Esophagus (tissue), 2 donors: ENCODE data around the gene PKM. TPM values are rescaled to one million over a fixed set of nuclear protein-coding genes. Genes with fewer than 3 reads are reported as not detected.

Experiments
- H3K27ac ChIP-seq, 2 donors: one replicate each; pipeline ENCODE4 v1.5.1; 2013; ENCODE audit warnings: low read depth in 2 of 2, mild to moderate bottlenecking in 2 of 2, inconsistent platforms in 1 of 2, low read length in 1 of 2, moderate library complexity in 1 of 2
- H3K27me3 ChIP-seq, 2 donors: one replicate each; pipeline ENCODE4 v1.6.1; 2013; ENCODE audit warnings: low read length in 2 of 2, control low read depth in 1 of 2, mild to moderate bottlenecking in 1 of 2; ENCODE audit not compliant: insufficient read depth in 2 of 2, control insufficient read depth in 1 of 2
- H3K36me3 ChIP-seq, 2 donors: one replicate each; pipeline ENCODE4 v1.6.1; 2013; ENCODE audit warnings: low read length in 1 of 2; ENCODE audit not compliant: control insufficient read depth in 2 of 2, insufficient read depth in 2 of 2
- H3K4me1 ChIP-seq, 2 donors: one replicate each; pipeline ENCODE4 v1.6.1; 2013; ENCODE audit warnings: low read length in 1 of 2; ENCODE audit not compliant: control insufficient read depth in 2 of 2, insufficient read depth in 2 of 2
- H3K4me3 ChIP-seq, 2 donors: one replicate each; pipeline ENCODE4 v1.5.1; 2013; ENCODE audit warnings: low read length in 2 of 2, mild to moderate bottlenecking in 2 of 2, low read depth in 1 of 2, moderate library complexity in 1 of 2
- H3K9me3 ChIP-seq, 2 donors: one replicate each; pipeline ENCODE4 v1.6.1; 2013; ENCODE audit warnings: mild to moderate bottlenecking in 2 of 2, low read depth in 1 of 2, low read length in 1 of 2, moderate library complexity in 1 of 2; ENCODE audit not compliant: control insufficient read depth in 2 of 2, insufficient read depth in 1 of 2
- WGBS, 2 donors: extraction: QIAGEN DNeasy Blood & Tissue Kit; methylation state at CpG; one replicate each; pipeline ENCODE4 v1.1.7; 2013; 5-methylcytosine and 5-hydroxymethylcytosine counted together
- polyA plus RNA-seq, 2 donors: library from polyadenylated mRNA; stranded (reverse); fragments of 200-250 nt; gene quantifications; one replicate each; pipeline ENCODE4 v1.2.3, GENCODE V29; 2013
- donor health status: healthy with polysubstance abuse.
- donor health status: Bipolar disorder and iron deficiency.

Gene PKM
- polyA plus RNA-seq, 2 donors = 235 to 528 TPM

DNA sequence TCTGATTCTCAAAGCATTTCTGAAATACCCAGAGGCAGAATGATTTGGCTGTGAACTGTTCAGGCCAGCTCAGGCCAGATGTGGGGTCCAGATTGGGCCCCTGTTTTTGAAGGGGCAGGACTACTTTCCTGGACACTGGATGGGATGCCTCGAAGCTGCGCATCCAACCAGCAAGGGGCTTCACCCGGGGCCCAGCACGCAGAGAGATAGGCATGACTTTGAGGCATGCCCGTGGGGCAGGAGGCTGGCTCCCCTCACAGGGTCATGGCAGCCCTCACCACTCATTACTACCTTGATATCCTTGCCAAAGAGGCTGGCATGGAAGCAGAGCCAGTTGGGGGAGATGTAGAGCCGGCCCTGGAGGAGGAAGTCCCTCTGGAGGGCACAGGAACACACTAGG lies 63.5 kb downstream of the PKM start:
- H3K36me3 ChIP-seq = no peaks in the 10 kb centered on the region
- H3K4me3 ChIP-seq = no peak overlapping the region
- no peak overlapping the region for H3K27ac ChIP-seq
- peaks cover 0 to 3% of the 10 kb centered on the region in 2 donors for H3K4me1 ChIP-seq
- H3K27me3 ChIP-seq = no peaks in the 10 kb centered on the region
- 73 to 87% methylated on average over 6 of the region's 6 CpGs for WGBS, 2 donors
- no peaks in the 10 kb centered on the region for H3K9me3 ChIP-seq

- Histone ChIP-seq H3K4me1 (peaks cover 0 to 3% of the 10 kb centered on the region in 2 donors), H3K9me3 (no peaks in the 10 kb centered on the region), H3K36me3 (no peaks in the 10 kb centered on the region), H3K4me3 (no peak overlapping the region), H3K27ac (no peak overlapping the region), H3K27me3 (no peaks in the 10 kb centered on the region)
- WGBS, 2 donors = 92 to 94% methylated on average over 5 of the region's 5 CpGs
Measured at GRCh38 chr15:72166716-72167417, 64.1 kb downstream of the PKM start.

- no peak overlapping the region for H3K4me3 ChIP-seq
- H3K4me1 ChIP-seq = peaks cover 0 to 3% of the 10 kb centered on the region in 2 donors
- 61 to 75% methylated on average over 4 of the region's 4 CpGs for WGBS, 2 donors
- H3K36me3 ChIP-seq = no peaks in the 10 kb centered on the region
- H3K27me3 ChIP-seq = no peaks in the 10 kb centered on the region
- no peak overlapping the region for H3K27ac ChIP-seq
- no peaks in the 10 kb centered on the region for H3K9me3 ChIP-seq
Measured at GRCh38 chr15:72163719-72164118, 67.3 kb downstream of the PKM start.

GRCh38 chr15:72162569-72162968 lies 68.4 kb downstream of the PKM start:
- Histone ChIP-seq H3K27ac (no peak overlapping the region), H3K4me3 (no peak overlapping the region), H3K27me3 (no peaks in the 10 kb centered on the region), H3K4me1 (no peaks in the 10 kb centered on the region), H3K9me3 (no peaks in the 10 kb centered on the region), H3K36me3 (no peaks in the 10 kb centered on the region)
- 87 to 93% methylated on average over 5 of the region's 5 CpGs for WGBS, 2 donors

DNA sequence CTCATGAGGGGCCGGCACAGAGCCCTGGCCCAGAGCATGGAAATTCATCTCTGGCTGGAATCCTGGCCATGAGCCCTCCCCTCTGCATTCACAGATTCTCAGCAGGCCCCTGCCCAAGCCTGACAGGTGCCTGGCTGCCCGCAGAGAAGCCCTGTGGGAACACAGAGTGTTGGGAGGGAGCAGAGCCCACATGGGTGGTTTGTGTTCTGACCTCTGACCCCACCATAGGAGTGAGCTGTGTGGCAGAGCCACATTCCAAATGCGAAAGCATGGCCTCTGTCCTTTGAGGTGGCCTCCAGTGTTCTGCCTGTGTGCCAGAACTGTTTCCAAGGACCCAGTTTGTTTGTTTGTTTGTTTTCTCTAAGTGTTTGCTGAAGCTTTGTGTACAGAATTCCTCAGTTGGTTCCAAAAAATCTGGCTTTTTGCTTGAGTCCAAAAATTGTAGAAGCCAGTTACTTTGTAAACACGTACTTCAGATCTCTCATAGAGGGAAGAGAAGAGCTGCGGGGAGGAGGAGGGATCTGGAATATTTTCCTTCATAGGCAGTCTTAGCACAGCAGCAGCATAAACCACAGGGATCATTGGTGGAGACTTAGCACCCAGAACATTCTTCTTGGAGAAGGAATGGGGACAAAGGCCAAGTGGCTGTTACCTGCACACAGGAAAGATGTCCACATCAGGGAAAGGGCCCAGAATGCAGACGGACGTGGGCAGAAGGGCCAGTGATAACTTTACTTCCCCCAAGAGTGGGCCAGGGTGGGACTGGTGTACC lies 69.4 kb downstream of the PKM start:
- no peak overlapping the region for H3K27ac ChIP-seq
- no peak overlapping the region for H3K4me3 ChIP-seq
- no peaks in the 10 kb centered on the region for H3K4me1 ChIP-seq
- H3K9me3 ChIP-seq = no peaks in the 10 kb centered on the region
- no peaks in the 10 kb centered on the region for H3K36me3 ChIP-seq
- WGBS, 2 donors = 79 to 83% methylated on average over 7 of the region's 7 CpGs
- H3K27me3 ChIP-seq = no peaks in the 10 kb centered on the region

DNA sequence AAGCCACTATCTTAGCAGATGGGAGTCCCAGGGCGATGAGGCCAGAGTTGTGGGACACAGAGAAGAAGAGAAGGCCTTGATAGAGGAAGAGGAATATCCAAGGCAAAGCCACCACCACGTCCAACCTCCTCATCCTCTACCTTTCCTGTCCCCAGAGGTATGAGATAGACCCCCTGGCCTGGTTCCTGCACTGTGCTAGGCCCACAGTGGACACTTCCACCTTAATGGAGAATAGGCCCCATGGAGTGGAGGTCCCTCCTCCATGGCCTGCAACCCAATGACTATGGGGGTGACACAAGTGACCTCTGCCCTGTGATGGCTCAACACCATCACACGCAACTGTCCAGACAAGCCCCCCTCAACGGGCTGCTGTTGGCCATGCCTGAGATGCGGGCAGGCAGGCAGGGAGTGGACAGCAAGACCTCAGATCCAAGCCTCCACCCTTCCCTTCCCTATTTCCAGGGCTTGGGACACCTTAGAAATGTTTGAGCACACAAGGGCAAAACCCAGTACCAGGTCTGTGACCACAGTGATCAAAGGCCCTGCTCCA lies 70.2 kb downstream of the PKM start:
- Histone ChIP-seq H3K4me3 (no peak overlapping the region), H3K36me3 (no peaks in the 10 kb centered on the region), H3K4me1 (peaks cover 0 to 3% of the 10 kb centered on the region in 2 donors), H3K27ac (no peak overlapping the region), H3K27me3 (no peaks in the 10 kb centered on the region), H3K9me3 (no peaks in the 10 kb centered on the region)
- 91 to 92% methylated on average over 5 of the region's 5 CpGs for WGBS, 2 donors

DNA sequence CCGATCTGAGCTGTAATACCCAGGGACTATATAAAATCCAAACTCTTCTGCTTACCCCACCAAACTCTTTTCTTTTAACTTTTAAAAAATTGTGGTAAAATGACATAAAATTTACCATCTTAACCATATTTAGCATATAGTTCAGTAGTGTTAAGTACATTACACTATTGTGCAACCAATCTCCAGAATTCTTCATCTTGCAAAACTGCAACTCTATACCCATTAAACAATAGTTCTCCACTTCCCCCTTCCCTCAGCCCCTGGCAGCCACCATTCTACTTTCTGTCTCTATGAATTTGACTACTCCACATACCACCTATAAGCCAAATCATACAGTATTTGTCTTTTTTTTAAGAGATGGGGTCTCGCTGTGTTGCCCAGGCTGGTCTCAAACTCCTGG lies 74.1 kb downstream of the PKM start:
- H3K27me3 ChIP-seq = no peaks in the 10 kb centered on the region
- H3K36me3 ChIP-seq = no peaks in the 10 kb centered on the region
- no peaks in the 10 kb centered on the region for H3K9me3 ChIP-seq
- H3K4me1 ChIP-seq = peaks cover 3 to 5% of the 10 kb centered on the region in 2 donors
- no peak overlapping the region for H3K4me3 ChIP-seq
- no peak overlapping the region for H3K27ac ChIP-seq
- 89 to 92% methylated on average over 2 of the region's 2 CpGs for WGBS, 2 donors

DNA sequence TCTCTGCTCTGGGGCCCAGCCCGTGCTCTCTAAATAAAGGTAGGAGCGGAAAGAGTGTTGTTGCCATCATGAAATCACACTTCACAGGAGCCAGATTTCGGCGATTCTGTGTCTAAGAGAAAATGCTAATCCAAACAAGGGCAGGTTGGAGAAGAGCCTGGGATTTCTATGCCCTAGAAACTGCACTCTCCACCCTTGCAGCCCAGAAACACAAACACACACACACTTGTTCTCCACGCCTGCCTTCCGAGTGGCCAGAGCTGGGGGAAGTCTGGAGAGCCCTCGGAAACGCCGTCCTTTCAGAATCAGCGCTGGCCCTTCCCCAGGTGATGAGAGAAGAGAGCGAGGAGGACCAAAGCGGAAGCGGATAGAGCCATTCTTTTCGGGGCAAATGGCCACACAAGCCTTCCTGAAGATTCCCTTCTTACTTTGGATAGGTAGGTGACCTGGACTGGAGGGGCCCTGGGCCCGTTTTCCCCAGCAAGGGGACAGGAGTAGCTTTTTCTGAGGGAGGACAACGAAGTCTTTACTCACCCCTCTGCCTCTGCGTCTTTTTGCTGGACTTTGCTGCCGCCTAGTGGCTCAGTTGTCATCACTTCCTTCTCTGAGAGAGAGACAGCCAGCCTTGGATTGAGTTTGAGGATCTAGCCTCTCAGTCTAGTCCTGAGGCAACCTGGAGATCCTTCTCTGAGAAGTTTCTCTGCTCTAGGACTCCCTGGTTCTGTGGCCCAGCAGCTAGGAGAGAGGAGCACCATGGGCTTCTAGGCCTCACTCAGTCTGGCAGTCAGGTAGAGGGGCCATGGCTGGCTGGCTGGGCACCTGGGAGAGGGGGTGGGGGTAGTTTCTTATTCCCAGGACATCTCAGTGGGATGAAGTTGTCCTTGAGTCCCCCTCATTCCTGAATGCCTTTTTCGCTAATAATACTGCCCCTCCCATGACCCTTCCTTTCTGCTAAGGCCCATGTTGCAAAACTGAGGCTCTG lies 75.1 kb downstream of the PKM start:
- Histone ChIP-seq H3K27me3 (no peaks in the 10 kb centered on the region), H3K27ac (peak overlapping the region; percentile 62 to 76), H3K4me3 (peak overlapping the region; percentile 48 to 67), H3K9me3 (no peaks in the 10 kb centered on the region), H3K36me3 (no peaks in the 10 kb centered on the region), H3K4me1 (peaks cover 3 to 5% of the 10 kb centered on the region in 2 donors)
- WGBS, 2 donors = 5 to 8% methylated on average over 19 of the region's 19 CpGs

DNA sequence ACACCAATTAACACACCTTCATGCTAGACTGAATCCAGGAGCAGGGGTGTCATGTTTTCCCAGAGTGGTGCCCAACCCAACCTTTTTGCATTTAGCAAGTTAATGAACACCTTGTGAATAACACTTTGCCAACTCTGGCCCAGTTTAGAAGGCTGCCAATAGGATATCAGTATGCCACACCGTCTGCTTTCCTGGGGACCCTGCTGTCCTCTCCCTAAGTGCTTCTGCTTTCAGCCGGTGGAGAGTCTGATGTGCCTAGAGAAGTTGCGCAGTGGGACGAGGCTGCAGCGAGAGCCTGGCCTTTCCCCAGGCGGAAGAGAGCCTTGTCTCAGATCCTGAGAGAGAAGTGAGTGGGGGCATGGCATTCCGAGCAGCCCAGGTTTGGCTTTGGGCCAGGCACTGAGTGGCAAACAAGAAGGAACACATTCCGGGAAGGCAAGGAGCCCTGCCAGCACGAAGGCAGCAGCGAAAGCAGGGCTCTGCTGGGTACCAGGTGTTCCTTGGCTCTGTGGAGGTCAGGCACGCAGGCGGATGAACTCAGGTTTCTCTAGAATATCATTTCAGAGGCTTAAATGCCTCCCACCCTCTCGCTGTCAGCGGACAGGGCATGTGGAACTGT lies 75.9 kb downstream of the PKM start:
- Histone ChIP-seq H3K36me3 (no peaks in the 10 kb centered on the region), H3K4me1 (peaks cover 3 to 5% of the 10 kb centered on the region in 2 donors), H3K4me3 (peak overlapping the region; percentile 48 to 67), H3K9me3 (no peaks in the 10 kb centered on the region), H3K27me3 (no peaks in the 10 kb centered on the region), H3K27ac (peak overlapping the region; percentile 62 to 76)
- WGBS, 2 donors = 25 to 28% methylated on average over 14 of the region's 14 CpGs
